ENCODE measurements around the gene SLC22A3.
"Not testable (repeated sequence)": the region's sequence is repeated elsewhere in the genome, so short reads cannot be mapped to it uniquely, and the experiment has no call there.

The SLC22A3 gene

DNA sequence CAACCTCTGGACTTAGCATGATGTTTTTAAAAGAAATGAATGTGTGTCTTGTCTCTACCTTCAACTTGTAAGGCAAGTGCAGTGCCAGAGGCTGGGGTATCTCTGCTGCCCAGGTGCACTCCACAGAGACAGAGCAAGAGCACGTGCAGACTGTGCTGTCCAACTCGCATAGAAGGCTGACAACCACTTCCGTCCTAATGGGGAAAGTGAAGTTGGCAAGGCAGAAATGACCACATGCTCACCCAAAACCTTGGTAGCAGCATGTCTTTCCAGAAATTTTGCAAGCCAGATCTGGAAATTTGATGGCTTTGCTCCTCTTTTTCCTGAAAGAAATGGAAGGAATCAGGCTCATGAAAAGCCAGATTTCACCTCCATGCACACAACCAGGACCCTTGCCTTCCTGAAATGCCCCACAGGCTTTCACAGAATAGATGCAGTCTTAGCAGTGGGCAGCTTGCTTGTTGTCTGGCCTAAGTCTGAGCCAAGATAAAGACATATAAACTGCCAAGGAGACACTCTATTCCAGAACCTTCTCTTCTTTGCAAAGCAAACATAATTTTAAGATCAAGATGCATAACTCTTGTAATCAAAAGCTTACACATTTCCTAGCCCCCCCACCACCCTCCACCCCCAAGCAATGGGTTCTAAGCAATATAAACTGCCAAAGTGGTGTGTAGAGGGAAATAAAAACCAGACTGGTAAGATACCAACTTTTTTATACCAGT lies 26.8 kb downstream of the SLC22A3 start:
- DNase-seq, result no peak

DNA sequence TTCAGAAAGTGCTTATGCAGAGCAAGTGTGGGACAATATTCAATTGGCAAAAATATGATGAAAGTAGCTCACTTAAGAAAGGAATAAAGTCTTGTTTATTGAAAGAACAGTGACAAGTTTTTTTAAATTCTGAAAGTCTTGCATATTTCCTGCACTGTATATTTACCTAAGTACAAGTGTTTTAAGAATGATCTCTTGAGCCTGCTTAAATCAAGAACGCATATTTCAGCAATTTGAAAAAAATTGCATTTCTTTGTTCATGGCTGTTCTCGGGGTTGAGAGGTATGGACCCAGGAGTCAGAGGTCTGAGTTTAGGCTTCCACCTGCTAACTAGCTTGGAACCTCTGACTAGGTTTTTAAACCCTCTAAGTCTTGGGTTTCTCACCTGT lies 27.4 kb downstream of the SLC22A3 start:
- no peak for DNase-seq

DNA sequence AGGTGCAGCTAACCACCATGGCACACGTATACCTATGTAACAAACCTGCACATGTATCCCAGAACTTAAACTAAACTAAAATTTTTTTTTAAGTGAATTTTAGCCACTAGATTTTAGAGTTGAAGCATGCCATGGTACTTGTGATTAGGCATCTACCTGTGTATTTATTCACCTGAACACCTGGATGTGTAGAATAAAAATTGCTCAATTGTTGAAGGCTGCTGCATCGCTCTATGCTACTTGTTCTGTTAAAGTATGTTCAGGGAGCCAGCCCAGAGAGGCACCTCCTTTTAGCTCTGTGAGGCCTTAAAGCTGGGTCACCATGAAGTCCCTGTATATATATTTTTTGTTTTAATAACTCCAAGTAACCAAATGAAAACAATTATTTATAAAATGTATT lies 28.3 kb downstream of the SLC22A3 start:
- DNase-seq, result no peak

DNA sequence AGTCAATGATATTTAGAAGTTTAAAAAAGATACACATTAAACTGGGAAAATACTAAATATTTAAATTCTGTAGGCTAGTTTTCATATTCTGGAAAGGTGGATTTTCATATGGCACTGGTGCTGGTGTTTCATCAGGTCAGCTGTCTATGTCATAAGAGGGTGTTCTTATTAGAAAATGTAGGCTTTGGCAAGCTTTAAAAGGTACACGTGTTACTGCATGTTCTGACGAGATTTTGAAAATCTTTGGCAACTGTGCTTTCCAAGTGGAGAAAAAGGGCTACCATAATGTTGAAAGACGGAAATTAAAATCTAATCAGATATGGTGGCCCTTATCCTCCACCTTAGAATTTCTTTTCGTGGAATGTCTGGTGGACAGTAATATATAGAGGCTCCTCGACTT lies 30.0 kb downstream of the SLC22A3 start:
- no peak for DNase-seq

DNA sequence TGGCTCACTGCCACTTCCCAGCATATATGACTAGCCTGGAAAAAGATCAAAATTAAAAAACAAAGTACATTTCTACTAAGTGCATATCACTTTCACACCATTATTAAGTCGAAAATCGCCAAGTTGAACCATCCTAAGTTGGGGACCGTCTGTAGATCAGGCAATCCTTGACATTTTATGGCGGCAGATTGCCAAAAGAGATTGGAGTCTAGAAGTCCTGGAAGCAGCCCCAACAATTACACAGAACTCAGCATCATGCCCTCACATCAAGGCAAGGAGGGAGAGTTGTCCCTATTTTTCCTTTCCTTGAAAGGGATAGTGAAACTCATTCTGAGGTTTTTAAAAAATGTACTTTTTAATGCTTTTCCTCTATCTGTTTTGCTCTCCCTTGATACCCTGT lies 30.7 kb downstream of the SLC22A3 start:
- DNase-seq, result no peak

DNA sequence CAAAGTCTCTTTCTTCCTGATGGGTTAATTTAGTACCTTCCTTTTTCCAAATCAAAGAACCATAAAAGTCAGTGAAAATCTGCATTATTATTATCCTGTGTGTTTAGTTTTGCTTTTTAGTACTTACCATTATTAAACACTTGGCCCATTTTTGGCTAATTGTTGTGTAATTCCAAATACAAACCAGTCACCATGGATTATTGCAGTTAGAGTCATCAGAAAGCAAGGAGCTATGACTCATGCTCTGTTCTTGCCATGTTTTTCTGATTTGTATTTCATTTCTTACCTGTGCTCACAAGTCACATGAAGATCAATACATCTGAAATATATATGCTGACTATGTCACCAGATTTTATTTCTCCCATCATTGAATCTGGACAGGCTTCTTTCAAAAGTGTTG lies 31.3 kb downstream of the SLC22A3 start:
- no peak for DNase-seq

DNA sequence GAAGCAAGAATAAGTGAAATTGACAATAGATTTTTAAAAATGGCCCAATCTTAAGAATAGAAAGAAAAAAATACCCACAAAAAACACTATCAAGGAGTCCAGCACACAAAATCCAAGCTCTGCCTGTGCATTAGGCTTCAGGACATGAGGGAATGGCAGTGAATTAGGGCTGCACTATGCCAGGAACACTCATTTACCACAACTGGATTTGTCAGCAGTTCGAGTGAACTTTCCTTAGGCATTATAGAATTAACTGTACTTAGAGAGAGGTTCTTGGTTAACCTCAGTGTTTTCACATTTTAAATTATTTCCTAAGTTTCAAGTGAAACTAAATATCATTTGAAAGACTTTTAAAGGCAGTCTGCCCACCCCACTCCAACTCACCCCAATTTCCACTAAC lies 34.8 kb downstream of the SLC22A3 start:
- DNase-seq, result no peak

DNA sequence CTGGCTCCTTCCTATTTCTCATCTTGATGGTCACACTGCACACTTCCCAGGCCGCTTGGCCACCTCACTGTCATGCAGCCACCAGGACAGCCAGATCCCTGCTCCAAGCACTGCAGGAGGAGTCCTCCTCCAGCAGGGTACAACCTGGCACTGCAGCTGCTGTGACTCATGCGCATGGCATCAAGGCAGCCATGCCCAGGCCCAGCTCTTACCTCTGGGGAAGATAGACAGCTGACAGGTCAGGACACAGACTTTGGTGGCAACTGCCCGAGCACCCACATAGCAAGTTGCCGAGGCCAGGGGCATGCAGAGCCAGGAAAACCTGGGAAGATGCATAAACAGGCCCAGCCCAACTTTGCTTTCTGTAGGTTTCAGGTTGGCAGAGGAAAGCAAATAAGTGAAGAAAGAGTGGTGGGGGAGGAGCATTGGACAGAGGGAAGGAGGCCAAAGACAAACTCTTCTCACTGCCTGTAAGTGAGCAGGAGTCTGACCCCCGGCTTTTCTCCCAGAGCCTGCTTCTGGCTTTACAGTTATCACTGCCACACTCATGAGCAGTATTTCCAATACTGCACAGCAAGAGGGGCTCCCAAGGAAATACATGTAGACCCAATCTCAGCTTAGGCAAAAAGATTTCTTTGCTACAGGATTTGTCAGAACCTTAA lies 38.8 kb downstream of the SLC22A3 start:
- DNase-seq, result no peak

DNA sequence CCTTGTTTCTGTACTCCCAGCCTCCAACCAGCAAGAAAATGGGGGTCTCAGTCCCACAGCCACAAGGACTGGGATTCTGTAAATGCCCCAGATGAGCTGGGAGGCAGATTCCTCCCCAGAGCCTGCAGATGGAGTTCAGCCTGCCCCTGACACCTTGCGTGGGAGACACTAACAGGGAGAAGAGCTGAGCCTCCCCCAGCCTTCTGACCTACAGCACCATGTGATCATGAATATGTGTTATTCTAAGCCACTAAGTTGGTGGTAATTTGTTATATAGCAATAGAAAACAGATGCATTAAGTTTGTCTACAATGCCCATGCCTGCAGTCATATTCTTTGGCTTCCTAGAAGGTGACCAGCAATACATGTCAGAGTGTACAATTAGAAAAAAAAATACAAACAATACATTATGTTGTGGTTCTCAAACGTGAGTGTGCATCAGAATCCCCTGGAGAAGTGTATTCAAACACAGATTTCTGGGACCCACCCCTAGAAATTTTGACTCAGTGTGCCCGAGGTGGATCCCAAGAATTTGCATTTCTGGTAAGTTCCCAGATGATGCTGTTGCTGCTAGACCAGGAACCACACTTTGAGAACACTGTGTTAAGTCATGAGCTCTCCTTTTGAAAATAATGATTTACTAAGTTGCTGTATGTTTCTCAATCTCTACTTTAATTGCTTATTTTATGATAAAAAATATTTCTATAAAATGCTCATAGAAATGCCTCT lies 39.9 kb downstream of the SLC22A3 start:
- DNase-seq, result no peak

DNA sequence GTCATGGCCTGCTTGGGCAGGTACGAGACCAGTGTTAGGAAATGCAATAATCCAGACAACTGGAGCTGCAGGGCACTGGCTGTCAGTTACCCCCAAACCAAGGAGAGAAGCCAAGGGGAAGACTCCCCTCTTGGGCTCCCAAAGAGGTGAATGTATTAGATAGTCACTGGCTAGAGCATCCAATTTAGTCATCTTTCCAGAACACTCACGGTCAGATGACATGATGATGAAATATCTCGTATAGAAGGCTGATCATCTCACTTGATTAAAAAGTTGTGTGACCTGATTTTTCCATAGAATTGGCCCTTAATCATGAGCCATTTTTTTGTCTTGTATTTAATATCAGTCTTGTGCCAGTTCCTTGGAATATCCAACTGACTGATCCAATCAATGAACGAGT lies 40.7 kb downstream of the SLC22A3 start:
- no peak for DNase-seq

DNA sequence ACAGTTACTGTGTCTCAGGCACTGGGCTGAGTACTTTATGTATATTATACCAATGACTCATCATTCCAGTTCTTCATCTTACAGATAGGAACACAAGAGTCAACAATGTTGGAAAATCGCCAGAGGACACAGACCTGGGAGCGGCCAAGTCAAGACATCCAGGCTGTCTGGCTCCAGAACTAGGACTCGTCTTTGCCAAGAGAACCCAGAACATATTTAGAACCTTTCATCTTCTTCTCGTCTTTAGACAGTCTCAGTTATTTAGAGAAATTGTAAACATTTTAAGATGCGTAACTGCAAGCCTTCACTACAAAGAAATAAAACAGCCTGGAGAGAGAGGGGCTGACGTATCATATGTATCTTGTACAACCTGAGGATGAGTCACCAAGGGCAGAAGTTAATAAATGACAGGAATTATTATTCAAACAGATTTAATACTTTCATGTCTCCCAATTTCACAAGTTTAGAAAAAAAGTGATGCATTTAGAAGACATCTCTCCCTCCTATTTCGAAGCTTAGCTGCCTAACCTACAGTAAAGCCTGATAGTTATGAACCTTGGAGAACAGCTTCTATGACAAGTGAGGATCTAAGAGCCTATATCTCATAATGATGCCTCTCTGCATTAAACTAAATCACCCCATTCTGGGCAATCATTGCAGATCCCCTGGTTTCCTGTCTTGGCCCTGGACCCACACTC lies 43.4 kb downstream of the SLC22A3 start:
- DNase-seq, result no peak

DNA sequence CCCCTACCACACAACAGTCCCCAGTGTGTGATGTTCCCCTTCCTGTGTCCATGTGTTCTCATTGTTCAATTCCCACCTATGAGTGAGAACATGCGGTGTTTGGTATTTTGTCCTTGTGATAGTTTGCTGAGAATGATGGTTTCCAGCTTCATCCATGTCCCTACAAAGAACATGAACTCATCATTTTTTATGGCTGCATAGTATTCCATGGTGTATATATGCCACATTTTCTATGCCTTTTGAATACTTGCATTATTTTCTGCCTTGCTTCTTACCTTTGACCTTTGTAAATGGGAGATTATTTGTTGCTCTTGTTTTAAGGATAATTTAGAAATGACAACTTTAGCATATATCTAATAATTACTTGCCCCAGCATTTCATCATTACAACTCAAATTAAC lies 45.3 kb downstream of the SLC22A3 start:
- not testable (repeated sequence) for DNase-seq

DNA sequence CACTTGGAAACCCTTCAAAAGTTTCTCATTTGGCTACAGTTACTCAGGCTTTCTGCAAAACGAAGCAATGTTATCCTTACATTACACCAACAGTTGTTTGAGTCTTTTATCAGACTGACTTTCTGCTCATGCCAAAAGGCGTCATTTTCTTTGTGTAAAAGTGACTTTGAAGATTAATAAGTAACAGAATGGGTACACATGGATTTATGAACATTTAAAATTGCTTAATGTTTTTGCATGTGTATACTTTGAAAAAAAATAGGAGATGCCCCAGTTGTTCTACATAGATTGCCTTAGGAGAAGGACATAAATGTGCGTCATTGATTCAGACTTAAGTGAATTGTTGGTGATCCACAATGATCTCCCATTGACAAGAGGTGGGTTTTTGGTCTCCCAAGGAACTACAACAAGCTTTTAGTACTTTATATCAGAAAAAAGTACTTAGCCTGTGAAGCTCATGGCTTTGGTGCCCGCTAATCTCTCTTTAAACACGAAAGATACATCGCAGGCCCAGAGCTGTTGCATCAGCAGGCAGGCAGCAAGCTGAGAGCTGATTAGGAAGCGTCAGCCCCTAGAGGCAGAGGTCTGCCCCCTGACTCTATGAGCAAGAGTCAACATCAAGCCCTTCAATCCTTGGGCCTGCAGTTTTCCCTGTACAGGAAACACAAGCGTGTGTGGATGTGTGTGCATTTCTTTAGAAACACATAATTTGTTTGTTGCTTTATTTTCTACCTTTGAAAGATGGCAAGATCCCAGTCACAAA lies 45.9 kb downstream of the SLC22A3 start:
- no peak for DNase-seq

DNA sequence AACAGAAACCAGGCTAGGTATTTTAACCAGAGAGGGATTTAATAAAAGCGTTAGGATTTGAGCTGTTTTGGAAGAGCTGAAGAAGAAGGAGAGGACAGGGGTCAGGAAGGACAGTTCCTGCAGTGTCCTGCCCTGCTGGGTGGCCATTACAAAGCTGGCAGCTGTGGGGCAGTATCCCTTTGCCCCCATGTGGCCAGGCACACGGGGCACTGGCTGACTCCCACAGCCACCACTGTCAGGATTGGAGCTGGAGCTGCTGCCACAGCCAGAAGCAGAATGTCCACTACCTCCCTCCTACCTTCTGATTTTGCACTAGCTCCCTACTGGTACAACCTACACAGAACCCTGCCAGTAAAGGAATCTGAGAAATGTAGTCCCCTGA lies 46.5 kb downstream of the SLC22A3 start:
- DNase-seq, result no peak

DNA sequence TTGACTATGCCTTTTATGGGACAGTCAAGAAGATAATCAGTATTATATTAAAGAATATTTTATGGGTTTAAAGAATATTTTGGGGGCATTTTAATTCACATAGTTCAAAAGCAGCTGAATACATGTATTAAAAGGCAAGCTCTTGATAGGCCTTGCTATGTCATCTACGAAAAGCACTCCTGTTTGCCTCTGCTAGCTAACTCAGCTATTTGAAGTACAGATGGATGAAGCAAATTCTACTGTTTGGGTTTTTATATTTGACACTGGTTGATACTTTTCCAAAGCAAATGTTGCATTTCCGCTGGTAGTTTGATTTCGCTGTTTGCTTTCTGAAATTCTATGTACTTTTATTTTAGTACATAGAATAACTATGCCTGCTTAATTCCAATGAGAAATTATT lies 47.0 kb downstream of the SLC22A3 start:
- no peak for DNase-seq

DNA sequence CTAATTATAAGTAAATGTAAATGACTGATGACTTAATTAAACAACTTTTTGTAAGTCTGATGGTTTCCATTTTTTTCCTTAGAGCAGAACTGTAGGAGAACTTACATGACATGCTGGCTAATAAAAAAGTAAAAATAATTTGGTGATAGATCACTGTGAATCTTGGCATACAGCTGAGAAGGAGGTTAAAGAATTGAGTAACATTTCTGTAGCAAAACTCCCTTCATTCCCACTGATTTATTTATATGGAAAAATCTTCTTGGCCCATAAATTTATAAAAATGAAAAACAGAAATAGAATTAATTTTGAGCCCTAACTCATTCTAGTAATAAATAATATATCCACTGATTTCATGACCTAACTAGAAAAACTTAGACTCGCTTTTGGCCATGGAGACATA lies 48.1 kb downstream of the SLC22A3 start:
- no peak for DNase-seq

DNA sequence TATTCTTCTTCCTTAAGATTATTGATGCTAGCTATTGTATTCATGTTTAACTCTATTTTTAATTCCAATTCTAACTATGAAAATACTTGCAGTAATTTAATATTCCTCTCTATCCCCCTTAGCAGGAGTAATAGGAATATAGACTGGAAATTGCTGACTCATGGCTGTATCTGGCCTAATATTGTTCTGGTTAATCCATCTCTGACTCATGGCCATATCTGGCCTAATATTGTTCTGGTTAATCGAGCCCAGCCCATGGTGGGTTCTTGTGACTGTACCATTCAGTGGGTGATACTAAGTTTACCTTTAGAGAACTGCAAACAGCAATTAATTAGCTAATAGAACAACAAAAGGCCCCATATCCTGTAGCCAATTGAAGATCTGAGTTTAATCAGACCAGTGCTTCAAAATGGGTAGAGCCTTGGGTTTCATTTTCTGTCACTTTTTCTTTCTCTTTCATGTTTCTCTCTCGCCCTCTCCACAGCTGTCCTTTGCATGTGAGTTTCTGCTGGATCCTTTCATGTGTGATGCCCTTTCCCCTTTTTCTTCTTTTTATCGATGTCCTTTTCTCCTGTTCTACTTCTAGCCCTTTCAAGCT lies 50.6 kb downstream of the SLC22A3 start:
- no peak for DNase-seq

DNA sequence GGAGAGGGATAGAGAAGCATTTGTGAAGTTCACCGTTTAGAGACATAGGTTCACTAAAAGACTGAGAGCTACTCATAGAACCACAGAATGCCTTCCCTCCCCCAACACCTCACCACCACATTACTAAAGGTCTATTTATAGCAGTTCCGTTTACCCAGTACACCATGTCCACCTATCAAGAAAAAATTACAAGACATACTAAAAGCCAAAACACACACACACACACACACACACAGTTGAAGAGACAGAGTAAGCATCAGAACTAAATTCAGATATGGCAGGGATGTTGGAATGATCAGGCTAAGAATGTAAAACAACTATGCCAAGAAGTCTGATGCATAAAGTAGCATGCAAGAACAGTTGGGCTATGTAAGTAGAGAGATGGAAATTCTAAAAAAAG lies 52.3 kb downstream of the SLC22A3 start:
- DNase-seq, result no peak

DNA sequence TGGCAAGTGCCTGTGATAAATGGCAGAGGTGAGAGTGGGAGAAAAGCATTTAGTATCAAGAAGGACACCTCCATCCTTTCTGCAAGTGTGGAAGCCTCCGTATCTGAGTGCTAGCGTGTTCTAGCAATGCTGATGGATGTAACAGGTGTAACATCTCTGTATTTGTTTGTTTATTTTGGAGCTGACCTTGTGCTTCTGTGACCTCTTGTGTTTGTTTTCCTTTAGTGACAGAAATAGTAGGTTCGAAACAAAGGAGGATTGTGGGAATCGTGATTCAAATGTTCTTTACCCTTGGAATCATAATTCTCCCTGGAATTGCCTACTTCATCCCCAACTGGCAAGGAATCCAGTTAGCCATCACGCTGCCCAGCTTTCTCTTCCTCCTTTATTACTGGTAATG lies 60.4 kb downstream of the SLC22A3 start:
- DNase-seq, result no peak

DNA sequence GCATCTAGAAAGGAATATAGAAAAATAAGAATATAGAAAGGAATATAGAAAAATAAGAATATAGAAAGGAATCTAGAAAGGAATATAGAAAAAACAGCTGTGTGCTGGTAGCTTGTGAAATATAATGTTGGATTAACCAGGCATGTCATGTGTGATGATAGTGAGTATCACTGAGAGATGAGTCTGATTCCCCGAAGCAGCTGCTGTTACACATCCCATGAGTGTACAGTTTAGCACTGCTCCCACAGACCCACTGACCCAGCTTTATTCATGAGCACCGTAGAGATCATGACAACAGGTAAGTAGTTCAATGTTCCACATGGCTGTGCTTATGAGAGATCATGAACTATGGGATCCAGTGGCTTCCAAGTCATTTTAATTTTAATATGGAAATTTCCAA lies 64.8 kb downstream of the SLC22A3 start:
- DNase-seq, result no peak

DNA sequence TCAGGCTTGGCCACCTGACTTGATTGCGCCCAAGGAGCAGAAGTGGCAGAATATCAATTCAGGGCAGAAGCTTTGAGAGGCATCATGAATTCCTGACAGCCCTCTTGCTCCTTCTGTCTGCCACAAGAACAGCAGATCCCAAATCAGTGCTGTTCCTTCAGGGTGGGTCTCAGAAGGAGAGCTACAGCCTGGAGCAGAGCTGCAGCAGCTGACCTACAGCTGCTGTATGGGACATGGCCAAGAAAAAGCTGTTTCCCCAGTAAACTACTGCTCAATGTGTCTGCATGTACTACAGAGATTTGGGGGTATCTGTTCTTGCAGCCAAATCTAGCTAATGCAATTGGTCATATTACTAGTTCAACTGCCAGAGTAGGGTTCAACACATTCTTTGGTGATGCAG lies 69.0 kb downstream of the SLC22A3 start:
- DNase-seq, result no peak

DNA sequence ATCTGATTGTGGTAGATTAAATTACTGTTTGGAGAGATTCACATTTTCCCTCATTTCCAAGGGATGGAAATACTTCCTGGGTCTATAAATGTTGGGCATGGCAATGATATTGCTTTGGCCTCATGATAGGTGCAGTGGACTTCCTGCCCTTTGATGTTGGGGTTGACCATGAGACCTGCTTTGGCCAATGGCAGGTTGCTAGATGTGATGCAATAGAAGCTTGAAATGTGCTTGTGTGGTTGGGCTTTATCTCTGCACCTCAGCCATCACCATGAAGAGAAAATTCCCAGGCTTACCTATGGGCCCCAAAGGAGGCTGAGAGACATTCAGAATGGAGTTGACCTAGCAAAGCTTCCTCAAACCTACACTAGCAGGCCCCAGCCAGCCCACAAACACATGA lies 69.4 kb downstream of the SLC22A3 start:
- no peak for DNase-seq

All from C1 segment of cervical spinal cord (tissue), 14 donors.